HG03439 (cell line): ENCODE measurements around the gene COLEC12.

ENCODE experiments used
- ATAC-seq: cut with Tn5 transposase; IDR thresholded peaks from one replicate; pipeline ENCODE4 v1.9.1; 2021; ENCODE audit warnings: mild to moderate bottlenecking, moderate library complexity; ENCODE audit not compliant: unreplicated experiment

Gene COLEC12

DNA sequence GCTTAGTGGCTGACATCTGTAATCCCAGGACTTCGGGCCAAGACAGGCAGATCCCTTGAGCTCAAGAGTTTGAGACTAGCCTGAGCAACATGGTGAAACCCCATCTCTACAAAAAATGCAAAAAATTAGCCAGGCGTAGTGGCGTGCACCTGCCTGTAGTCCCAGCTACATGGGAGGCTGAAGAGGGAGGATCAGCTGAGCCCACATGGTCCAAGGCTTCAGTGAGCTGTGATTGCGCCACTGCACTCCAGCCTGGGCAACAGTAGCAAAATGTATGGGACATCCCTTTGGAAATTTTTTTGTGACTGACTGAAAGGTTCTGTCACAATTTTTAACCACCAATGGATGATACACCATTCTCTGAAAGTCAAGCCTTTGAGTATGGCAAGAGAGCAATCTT lies 6.3 kb upstream of the COLEC12 start:
- no peak for ATAC-seq

DNA sequence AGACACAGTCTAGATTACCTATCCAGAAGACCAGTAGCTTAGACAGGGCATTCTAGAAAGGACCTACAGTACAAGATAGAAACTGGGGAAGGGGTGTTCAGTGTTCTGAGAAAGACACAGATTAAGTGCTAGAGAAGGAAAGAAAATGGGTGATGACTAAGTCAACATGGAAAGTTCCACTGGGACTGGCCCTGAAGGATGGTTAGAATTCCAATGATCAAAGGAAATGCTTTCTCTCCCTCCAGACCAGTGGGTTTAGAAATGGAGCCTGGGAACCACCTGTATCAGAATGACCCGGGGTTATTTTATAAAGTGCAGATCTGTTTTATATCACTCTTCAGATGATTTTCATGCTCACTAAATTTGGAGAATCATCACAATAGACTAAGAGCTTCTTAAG lies 5.8 kb upstream of the COLEC12 start:
- ATAC-seq: no peak

DNA sequence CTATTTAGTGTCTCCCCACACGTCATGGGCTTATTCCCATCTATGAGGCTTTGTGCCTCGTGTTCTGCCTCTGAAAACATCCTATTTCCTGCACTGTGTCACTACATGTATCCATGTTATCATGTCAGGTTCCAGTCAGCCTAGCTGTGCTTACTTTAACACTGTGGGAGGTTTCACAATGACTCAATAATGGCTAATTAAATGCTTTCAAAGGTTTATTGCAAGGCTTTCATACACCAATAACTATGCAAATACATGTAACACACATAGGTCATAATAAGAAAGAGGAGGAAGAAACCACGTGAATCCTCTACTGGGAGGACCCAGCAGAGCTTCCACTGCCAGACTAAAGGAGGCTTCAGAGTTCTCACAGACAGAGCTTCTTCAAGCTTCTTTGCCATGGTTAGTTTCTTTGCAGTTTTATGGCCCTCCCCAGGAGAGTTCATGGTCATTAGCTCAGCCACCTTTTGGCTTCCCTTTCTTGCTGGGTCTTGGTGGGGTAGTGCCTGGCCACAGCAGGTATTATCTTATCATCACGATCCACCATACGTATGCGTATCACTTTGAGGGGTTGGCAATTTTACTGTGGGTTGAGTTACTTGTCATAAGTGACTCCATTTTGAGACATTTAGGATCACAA lies 5.1 kb upstream of the COLEC12 start:
- peak; percentile 84 for ATAC-seq

DNA sequence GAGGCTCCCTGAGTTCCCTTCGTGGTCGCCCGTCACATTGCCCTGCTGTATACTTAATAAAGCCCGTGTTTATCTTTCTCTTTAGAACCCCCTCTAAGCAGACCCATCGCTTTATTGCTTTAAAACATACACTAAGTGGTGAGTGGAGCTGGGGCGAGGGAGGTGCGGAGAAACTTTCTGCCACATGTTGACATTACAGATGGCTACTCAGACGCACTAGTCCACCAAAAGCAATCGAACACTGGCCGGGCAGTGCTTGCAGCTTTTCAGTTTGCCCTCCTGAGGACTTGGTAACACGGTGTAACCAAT lies 859 bp upstream of the COLEC12 start:
- no peak for ATAC-seq

DNA sequence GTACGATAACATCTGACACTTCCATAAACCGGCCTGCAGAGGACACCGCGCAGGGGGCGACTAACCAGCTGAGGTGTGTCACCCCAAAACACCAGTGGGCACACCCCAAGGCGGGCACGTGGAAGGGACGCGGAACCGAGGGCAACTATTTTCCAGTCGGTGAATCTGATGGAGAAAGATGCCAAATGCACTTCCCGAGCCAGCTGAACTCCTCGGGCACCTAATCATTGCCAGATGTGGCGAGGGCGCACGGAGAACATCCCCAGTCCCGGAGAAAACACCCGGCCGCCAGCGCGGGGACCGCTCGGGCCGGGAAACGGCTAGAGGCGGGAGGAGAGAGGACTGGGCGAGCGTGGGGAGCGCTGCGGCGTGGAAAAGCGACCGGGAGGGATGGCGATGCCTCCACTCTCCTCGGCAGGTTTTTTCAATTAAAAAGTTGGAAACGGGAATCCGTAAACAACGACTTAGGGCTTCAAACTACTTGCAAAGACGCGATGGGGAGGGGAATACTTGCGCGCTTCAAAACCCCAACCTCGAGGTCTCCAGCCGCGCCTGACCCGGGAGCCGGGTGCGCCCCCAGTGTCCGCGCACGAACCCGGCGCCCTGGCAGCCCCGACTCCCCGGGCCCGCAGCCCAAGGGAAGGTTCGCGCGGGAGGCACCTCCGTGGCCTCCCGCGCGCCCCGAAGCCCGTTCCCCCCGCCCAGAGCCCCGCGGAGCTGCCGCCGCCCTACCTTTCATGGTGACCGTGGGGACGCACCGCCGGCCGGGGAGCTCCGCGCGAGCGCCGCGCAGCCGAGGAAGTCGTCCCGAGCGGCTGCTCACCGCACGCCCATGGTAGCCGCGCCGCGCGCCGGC lies 497 bp downstream of the COLEC12 start:
- ATAC-seq: no peak

DNA sequence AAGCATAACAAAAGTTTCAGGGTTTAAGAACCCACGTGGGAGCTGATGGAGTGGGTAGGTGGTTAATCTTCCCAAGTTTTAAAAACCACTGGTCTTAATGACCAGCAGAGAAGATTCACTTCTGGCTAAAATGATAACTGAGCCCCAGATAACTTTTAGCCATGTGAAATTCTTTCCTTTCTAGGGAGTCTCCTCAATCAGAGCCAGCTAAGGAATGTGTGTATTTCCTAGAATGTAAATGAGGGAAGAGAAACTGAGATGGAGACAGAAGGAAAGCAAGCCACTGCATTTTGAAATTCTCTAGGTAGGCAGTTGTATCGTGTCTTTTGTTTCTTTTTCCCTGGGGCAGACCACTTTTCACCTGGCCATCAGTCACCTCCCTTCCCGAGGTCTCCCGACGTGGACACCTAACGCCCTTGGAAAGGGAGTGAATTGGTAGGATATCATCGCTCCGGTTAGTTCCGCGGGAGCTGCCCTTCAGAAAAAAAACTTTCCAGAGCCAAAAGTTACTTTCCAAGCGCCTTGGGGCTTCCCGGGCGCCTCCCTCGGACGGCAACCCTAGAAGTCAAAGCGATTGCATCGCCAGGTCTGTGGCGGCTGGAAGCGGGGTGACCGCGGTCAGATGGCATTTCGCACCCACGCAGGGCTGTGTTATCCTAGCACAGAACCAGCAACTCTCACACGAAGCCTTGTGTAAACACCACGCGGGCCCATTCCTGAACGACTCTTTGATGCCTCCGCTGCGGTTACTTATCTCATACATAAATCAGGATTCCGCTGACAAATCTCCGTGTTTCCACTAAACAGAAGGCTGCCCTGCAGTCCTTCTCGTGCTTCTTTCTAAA lies 1.3 kb downstream of the COLEC12 start:
- no peak for ATAC-seq

DNA sequence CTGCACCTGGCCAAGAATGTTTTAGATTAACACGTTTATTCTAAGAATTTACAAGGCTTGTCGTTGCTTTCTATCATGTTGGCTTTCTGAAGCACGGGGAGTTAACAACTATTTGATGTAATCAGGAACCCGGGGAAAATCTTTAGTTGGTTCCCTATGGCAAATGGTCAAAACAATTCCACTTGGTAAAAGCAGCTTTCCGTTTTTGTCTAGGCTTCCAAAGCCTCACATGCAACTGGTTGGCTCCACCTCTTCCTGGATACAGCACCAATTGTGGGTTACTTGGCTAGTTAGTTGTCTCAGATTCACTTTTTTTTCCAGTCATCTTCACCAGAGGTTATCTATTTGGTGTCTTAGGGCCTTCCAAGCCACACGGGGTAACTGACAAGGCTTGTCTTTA lies 2.8 kb downstream of the COLEC12 start:
- no peak for ATAC-seq

DNA sequence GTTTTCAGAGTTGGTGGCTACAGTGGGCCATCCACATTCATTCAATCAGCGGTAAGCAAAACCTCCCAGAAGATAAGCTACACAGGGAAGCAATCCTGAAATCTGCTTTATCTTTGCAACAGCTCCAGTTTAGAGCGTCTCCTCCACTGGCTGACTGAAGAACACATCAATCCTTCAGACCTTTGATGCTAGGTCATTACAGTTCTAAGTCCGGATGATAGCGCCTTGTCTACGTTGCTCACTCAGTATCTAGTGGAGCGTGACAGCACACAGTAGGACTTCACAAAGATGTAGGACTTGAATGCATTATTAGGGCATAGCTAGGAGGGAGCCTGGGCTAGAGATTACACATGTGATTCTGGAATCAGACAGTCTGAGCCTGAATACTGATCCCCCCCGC lies 5.0 kb downstream of the COLEC12 start:
- ATAC-seq: no peak

DNA sequence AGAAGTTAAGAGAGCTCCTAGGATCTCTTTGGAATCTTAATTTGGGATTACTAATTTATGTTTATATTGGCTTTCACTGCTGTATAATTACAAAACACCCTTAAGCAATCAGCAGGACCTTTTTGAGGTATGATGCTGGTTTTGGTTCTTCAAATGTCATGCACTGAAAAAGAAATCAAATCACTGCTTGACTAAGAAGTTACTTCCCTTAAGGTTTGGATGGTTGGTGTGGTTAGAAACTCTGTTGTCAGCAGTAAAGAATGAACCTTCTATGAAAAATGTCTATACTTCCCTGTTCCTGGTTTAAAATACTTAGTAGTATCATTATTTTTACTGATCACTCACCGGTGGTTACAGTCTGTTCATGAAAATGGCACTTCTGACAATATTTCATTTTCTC lies 5.5 kb downstream of the COLEC12 start:
- no peak for ATAC-seq

DNA sequence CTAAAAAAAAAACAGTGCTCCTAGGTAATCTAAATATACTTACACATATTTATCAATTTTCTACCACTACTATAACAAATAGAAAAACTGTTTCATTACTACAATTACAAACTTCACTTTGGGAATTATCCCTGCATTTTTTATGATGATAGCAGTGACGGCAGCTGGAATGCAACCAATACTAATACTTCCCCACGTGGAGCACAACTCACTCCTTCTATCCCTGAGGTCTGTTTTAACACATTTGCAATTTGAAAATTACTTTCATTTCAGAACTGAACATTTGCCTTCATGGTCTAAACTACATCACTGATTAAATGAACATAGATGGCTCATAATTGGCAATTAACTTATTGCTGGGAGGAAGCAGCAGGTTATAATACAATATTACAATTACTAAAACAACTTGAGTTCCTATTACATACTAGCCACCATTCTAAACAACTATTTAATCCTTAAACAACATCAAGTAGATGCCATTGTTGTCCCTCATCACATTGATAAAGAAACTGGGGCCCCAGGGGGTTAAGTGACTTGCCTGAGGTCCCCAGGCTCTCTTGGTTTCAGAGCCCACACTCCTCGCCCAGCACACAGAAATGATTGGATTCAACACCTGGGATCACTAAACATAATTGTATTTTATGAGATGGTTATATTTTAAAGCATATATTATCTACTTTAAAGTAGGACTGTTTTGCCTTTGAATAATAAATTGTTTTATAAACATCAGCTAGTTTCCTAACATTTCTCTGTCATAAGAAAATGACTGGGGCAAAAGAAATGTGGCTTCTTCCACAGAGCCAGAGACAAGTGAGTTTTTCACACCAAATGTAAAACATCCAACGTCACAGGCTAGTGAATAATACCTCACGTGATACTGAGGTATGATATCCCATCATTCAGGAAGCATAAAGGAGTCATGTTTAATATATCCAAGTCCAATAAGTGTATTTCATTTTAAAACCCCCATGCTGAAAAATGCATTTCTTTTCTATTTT lies 6.2 kb downstream of the COLEC12 start:
- ATAC-seq: no peak

DNA sequence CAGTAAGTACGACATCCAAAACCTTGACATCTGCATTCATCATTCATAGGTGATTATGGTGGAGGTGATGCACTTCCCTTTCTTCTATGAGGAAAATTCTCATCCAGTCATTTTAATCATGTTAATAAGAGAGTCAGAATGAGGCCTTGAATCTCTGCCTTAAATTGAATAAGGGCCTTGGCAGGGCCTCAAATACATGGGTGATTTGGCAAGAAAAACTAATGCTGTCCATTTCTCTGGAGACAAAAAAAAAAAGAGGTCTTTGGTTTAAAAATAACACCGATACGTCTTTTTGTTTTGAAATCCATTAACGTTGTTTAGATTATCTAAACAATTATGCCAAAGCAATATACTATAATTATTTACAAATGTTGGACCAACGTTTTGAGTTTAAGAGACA lies 8.1 kb downstream of the COLEC12 start:
- ATAC-seq: no peak

DNA sequence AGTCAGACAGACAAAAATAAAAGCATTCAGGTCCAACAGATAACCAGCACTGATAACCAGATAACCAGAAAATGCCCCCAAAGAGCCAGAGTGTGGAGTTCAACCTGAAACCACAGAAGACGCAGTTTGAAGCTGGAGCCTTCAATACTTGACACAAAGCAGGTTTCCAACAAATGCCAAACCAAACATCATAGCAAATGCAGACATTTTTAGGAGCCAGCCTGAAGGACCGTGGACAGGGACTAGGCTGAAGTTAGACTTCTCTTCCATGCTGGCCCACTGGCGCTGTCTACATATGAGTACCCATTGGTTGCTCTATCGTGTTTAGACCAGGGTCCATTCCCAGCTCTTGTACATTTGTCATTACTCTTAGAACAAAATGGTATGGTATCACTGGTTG lies 9.9 kb downstream of the COLEC12 start:
- ATAC-seq: no peak

DNA sequence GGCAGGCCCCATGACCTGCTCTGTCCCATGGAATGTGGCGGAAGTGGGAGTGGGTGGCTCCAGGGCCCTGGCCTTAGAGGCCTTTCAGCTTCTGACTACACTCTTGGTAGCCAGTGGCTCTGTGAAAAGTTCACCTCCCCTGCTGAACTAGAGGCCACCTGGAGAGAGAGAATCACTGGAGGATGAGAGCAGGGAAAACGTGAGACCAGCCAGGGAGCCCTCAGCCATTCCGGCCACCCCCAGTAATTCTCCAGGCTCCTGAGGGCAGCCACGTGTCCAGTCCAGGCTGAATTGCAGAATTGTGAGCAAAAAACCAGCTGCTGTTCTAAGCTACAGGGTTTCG lies 10.5 kb downstream of the COLEC12 start:
- no peak for ATAC-seq

DNA sequence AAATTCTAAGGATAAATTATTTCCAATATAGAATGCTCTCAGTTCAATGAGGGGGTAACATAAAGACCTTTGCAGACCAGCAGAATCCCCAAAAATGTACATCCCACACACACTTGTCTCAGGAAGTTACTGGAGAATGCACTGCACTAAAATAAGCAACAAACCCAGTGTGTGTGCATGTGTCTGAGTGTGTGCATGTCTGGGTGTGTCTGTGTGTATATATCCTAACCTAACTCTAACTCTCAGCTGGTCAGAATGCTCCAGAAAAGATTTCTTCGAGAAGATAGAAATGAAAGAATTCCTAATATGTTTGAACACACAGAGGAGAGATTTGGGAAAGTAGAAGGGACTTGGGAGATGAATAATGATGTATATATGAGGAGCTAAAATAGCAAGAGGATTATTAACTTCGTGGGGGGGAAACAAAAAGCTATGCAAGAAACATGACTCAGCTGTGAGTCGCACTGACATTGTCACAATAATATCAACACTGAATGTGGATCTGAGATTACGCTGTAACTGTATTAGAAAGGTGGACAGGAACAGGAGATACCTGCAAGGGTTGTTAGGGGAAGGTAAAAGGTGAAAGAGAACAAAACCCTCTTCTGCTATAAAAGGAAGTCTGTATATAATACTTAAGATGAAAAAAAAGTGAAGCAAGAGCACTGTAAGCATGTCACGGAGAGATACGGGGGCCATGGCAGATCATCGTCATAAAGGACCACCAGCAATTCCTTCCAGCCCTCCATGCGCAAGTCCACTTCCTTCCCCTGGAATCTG lies 11.1 kb downstream of the COLEC12 start:
- no peak for ATAC-seq

DNA sequence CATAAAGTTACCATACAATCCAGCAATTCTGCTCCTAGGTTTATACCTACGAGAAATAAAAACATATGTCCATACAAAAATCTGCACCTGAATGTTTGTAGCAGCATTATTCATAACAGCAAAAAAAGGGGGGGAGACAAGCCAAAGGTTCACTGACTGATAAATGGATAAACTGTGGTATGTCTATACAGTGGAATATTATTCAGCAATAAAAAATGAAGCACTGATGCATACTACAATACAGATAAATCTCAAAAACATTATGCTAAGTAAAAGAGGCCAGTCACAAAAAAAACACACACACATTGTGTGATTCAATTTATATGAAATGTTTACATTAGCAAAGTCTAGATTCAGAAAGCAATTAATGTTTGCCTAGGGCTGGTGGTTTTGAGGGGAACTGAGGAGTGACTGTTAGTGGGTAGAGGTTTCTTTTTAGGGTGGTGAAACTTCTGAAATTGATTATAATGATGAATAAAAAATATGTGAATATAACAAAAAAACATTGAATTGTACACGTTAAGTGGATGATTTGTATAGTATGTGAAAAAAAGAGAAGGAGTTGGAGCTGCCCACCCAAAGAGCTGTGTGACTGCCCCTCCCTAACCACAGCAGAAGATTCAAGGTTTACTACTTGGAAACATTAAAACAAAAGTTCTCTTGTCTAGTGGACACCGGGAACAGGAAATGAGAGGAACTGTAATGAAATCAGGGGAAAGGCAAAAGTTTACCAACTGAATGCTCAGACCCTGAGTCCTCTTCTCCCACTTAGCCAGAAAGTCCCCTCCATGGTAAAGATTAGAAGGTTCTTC lies 13.4 kb downstream of the COLEC12 start:
- no peak for ATAC-seq

DNA sequence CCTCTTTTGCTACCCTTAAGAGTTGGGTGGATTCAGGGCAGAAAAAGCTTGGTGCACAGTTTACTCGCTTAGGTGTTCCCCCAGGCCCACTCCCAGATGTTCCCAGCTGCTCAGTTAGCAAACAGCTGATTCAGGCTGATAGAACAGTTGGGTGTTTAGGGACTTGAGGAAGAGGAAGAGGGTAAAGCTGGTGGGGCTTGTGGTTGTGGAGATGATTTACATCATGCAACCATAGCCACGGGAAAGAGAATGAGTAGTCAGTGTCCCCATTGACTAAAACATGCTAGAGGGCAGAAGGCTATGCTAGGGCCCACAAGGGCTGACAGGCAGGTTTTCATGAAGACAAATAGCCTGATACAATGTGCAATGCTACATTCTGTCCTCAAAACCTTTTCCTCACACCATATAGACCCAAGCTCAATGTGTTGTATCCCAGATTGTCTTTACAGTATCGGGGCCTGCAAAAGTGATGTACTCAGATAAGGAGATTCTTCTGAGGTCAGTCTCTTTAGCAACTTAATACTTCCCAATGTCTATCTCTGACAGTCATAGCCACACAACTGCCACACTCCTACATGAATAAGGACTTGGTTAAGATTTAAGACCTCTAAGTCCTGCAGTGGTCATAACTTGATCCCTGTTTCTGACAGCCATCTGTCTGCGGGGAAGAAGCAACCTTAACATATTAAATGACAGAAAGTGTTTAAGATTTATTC lies 15.6 kb downstream of the COLEC12 start:
- ATAC-seq: no peak

DNA sequence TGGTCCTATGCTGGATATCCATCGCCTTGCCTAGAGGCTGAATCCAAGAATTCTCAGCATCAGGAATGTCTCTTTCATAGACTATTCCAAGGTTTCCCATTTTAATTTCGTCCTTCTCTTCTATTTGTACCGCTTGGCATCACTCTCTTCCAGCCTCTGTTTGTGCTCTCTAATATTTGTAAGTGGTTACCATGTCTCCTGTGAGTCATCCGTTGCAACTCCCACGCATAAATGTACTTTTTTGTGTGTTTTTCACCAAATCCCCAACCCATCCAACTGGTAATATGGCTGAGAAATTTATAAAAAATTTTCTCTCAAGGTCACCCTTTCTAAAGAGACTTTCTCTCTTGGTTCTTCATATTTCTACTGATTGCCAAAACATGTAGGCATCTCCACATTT lies 21.8 kb downstream of the COLEC12 start:
- no peak for ATAC-seq

DNA sequence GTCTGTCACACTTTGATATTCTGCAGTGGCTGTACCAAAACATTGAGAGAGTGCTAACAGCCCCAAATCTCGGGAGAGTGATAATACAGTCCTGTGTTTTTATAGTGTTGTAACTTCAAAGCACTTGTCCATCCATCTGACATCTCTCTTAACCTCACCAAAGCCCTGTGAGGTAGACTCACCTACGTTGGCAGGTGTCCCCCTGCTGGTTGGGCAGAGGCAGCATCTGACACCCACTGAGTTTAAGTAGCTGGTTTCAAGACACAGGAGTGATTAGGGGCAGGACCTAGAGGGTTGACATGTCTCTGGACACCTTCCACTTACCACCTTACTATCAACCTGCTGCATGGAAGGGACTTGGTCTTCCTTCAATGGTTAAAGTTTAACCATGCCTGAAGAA lies 22.9 kb downstream of the COLEC12 start:
- ATAC-seq: no peak

DNA sequence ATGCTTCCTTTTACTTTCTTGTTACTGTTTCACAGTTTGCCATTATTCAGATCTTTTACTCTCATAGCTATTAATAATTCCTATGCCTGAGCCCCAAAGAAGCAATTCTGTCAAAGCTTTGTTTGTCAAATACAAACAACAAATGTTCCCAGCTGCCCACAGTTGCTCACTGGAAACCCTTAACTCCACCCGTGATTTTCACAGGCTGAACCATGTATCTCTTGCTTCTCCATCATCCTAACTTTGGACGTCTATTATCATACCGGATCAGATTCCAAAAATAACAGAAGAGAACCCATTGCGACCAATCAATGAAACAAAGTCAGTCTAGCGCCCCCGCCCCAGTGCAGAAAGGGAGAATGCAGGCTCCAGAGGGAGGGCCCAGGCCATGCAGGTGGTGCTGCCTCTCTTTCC lies 24.2 kb downstream of the COLEC12 start:
- no peak for ATAC-seq
